GM12872 (cell line): Measurements from ENCODE around the gene CLEC3B.

ENCODE experiments used
- TF ChIP-seq, protein P1 (sequence below): IDR thresholded peaks from 3 replicates; pipeline ENCODE4 v1.5.1; 2011; ENCODE audit warnings: low read depth, mild to moderate bottlenecking, low read length, moderate library complexity; ENCODE audit not compliant: insufficient read depth

Gene CLEC3B

DNA sequence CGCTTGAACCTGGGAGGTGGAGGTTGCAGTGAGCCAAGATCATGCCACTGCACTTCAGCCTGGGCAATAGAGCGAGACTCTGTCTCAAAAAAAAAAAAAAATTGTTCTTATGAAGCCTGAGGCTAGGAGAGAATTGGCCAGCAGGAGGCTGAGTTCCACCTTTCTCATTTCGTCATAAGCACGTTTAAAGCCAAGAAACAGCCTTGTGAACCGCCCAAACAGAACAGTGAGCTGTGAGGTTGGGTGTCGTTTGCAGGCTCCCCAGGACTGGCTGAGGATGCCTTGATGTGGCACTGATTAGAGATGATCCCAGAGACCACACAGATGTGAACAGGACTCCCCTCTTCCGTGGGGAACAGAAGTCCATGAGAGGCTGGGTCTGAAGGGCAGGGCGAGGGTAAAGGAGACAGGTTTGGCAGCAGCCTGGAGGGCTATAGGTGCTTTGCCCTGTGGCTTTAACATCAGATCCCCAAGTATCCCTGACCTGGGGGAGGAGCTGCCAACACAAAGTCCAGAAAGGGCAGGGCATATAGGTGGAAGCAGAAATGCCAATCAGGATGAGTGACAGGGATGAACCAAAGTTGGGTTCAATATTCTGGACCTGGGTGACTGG lies 52.9 kb downstream of the CLEC3B start:
- TF ChIP-seq, protein P1, sequence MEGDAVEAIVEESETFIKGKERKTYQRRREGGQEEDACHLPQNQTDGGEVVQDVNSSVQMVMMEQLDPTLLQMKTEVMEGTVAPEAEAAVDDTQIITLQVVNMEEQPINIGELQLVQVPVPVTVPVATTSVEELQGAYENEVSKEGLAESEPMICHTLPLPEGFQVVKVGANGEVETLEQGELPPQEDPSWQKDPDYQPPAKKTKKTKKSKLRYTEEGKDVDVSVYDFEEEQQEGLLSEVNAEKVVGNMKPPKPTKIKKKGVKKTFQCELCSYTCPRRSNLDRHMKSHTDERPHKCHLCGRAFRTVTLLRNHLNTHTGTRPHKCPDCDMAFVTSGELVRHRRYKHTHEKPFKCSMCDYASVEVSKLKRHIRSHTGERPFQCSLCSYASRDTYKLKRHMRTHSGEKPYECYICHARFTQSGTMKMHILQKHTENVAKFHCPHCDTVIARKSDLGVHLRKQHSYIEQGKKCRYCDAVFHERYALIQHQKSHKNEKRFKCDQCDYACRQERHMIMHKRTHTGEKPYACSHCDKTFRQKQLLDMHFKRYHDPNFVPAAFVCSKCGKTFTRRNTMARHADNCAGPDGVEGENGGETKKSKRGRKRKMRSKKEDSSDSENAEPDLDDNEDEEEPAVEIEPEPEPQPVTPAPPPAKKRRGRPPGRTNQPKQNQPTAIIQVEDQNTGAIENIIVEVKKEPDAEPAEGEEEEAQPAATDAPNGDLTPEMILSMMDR: 0 out of 3 replicates have a peak, but pooled peaks have one; percentile 6

DNA sequence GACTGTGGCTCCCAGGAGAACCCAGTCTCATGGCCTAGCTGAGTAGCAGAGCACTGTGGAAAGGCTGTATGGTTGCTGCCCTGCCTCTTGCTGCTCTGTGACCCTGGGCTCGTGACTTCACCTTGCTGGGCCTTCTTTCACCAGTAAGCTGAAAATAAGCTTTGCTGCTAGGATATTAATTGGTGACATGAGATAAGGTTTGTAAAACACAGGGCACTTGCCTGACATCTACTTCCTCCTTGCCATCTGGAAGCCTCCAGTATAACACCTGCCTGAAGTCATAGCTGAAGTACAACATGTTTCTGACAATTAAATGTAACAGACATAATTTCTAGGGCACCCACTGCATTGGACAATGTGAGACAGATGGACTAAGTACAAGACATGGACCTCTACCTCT lies 53.6 kb downstream of the CLEC3B start:
- TF ChIP-seq, protein P1: no peak

GRCh38 chr3:45080824-45081223 lies 54.7 kb downstream of the CLEC3B start:
- TF ChIP-seq, protein P1: no peak

GRCh38 chr3:45081506-45082141 lies 55.5 kb downstream of the CLEC3B start:
- TF ChIP-seq, protein P1: no peak

DNA sequence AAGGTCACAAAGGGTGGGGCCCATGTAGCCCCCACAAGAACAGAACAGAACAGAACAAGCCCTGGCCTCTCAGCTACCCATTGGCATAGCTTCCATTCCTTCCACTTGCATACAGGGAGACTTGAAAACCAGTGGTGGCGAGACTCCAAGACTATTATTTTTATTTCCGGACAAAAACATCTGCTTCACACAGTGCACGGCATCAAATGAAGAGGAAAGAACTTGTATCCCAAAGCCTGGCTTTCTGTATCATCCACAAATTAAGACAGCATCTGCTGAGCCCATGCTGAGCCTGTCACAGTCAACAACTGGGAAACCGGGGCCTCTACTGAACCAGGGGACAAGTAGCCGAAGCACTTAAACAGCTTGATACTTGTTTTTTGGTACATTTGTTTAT lies 56.0 kb downstream of the CLEC3B start:
- TF ChIP-seq, protein P1: no peak

DNA sequence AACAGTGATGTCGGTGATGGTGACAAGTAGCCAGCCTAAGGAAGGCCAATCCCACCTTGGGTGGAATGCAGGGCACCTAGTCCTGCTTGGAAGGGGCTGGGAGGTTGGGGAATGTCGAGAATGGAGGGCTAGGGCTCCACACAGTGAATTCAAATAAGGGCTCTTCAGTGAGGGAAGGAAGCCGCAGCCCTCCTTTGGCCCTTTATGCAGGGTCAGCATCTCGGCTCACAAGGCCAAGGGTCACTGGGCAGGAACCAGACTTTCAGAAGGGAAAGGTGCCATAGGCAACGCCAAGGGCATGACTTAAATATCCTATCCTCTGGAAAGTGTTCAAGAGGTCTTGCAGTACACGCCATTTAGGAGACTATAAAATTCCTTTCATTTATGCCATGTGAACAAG lies 56.9 kb downstream of the CLEC3B start:
- TF ChIP-seq, protein P1: no peak

- TF ChIP-seq, protein P1: no peak
Observed at GRCh38 chr3:45084361-45084760, 58.3 kb downstream of the CLEC3B start.
